ENCODE results near the gene PRR5.

GRCh38 chr22:44660051-44660830 is 41.8 kb upstream of the PRR5 start:
- TF ChIP-seq CTCF (conservative IDR thresholded peaks at IDR 0.05 in 1 of 2, IDR thresholded peaks at IDR 0.05 in 1 of 2; ENCODE audit: low read depth in 1 of 2, low read length in 2 of 2) (no peak), EZH2 (IDR thresholded peaks at IDR 0.05; ENCODE audit: low read length, missing control alignments) (no peak)
